ENCODE data around the gene SLX4IP. TPM values are rescaled to one million over a fixed set of nuclear protein-coding genes. Genes with fewer than 3 reads are reported as not detected.

The SLX4IP gene
- total RNA-seq, 1 experiment from 2014 or later, result 7.4 TPM

GRCh38 chr20:10651227-10651990 lies 216.3 kb downstream of the SLX4IP start:
- Mint-ChIP-seq H3K4me1 (peaks cover 86% of the 10 kb centered on the region), H3K27ac (peak overlapping the region; percentile 64; the same call in 1 of the 2 replicates), H3K27me3 (ENCODE audit: low read depth) (no peaks in the 10 kb centered on the region), H3K9me3 (no peaks in the 10 kb centered on the region), H3K4me3 (no peak overlapping the region), H3K36me3 (peaks cover 62% of the 10 kb centered on the region)
- ChIA-PET POLR2A (interaction anchor here (1.2 kb wide), 1 partner anchor 13 kb away, joined by 3 read pairs; no protein-coding TSS in a partner anchor), CTCF (no interaction called here)
- TF ChIP-seq EMX1 (CRISPR knock-in tag; IDR thresholded peaks at IDR 0.05) (no peak), ZNF512 (CRISPR knock-in tag; IDR thresholded peaks at IDR 0.05; ENCODE audit: borderline replicate concordance) (no peak), NR3C1 (CRISPR knock-in tag; conservative IDR thresholded peaks at IDR 0.05; ENCODE audit: low read depth) (no peak), PRRX2 (CRISPR knock-in tag; IDR thresholded peaks at IDR 0.05) (no peak), ZNF317 (CRISPR knock-in tag; IDR thresholded peaks at IDR 0.05; ENCODE audit: borderline replicate concordance, low read depth) (no peak), OVOL2 (CRISPR knock-in tag; IDR thresholded peaks at IDR 0.05; ENCODE audit: borderline replicate concordance) (no peak), SMAD4 (CRISPR knock-in tag; IDR thresholded peaks at IDR 0.05) (no peak), AFF4 (CRISPR knock-in tag; IDR thresholded peaks at IDR 0.05; ENCODE audit: borderline replicate concordance) (no peak), ZSCAN18 (CRISPR knock-in tag; IDR thresholded peaks at IDR 0.05) (no peak), ZNF121 (CRISPR knock-in tag; IDR thresholded peaks at IDR 0.05) (no peak), ZNF396 (CRISPR knock-in tag; IDR thresholded peaks at IDR 0.05; ENCODE audit: borderline replicate concordance) (no peak), NR2C2 (CRISPR knock-in tag; IDR thresholded peaks at IDR 0.05) (no peak), ZNF532 (CRISPR knock-in tag; IDR thresholded peaks at IDR 0.05; ENCODE audit: borderline replicate concordance) (no peak), CTCF (IDR thresholded peaks at IDR 0.05) (no peak)
- ATAC-seq (no peak), DNase-seq (ENCODE audit: low spot score) (no peak)

Measured in WTC11 (cell line).